Measurements from ENCODE around the gene CDK7. TPM values are rescaled to one million over a fixed set of nuclear protein-coding genes. Genes with fewer than 3 reads are reported as not detected.

CDK7 gene
- total RNA-seq, 1 experiment from 2014 or later = 31.8 TPM

GRCh38 chr5:69281114-69281513 lies 46.4 kb downstream of the CDK7 start:
- Mint-ChIP-seq H3K4me3 (ENCODE audit: low read depth, unreplicated experiment) (no peak overlapping the region), H3K36me3 (ENCODE audit: insufficient read depth, unreplicated experiment) (peaks cover 28% of the 10 kb centered on the region), H3K27me3 (ENCODE audit: unreplicated experiment) (no peaks in the 10 kb centered on the region), H3K27ac (ENCODE audit: unreplicated experiment) (no peak overlapping the region), H3K9me3 (ENCODE audit: low read depth, unreplicated experiment) (no peaks in the 10 kb centered on the region), H3K4me1 (ENCODE audit: low read depth, unreplicated experiment) (no peaks in the 10 kb centered on the region)
- CTCF ChIA-PET = no interaction called here
- BruUV-seq (replicated peaks) = no TSS peak
- no peak for TF ChIP-seq CTCF (IDR thresholded peaks at IDR 0.05; ENCODE audit: unreplicated experiment)
- DNase-seq = no peak
- intact Hi-C loops (cut with micrococcal nuclease; ENCODE audit: unreplicated experiment) = no loop called here

GRCh38 chr5:69284203-69284602 lies 49.5 kb downstream of the CDK7 start:
- no peaks in the 10 kb centered on the region for H3K27me3 Mint-ChIP-seq (ENCODE audit: unreplicated experiment)
- no peaks in the 10 kb centered on the region for H3K9me3 Mint-ChIP-seq (ENCODE audit: low read depth, unreplicated experiment)
- H3K36me3 Mint-ChIP-seq (ENCODE audit: insufficient read depth, unreplicated experiment) = peaks cover 4% of the 10 kb centered on the region
- no peak overlapping the region for H3K4me3 Mint-ChIP-seq (ENCODE audit: low read depth, unreplicated experiment)
- no peak for DNase-seq
- no TSS peak for BruUV-seq (replicated peaks)
- no peak for TF ChIP-seq CTCF (IDR thresholded peaks at IDR 0.05; ENCODE audit: unreplicated experiment)
- intact Hi-C loops (cut with micrococcal nuclease; ENCODE audit: unreplicated experiment) = no loop called here
- CTCF ChIA-PET = no interaction called here
- no peaks in the 10 kb centered on the region for H3K4me1 Mint-ChIP-seq (ENCODE audit: low read depth, unreplicated experiment)
- H3K27ac Mint-ChIP-seq (ENCODE audit: unreplicated experiment) = no peak overlapping the region

- TF ChIP-seq CTCF (IDR thresholded peaks at IDR 0.05; ENCODE audit: unreplicated experiment) = no peak
- Mint-ChIP-seq H3K4me1 (ENCODE audit: low read depth, unreplicated experiment) (no peaks in the 10 kb centered on the region), H3K9me3 (ENCODE audit: low read depth, unreplicated experiment) (no peaks in the 10 kb centered on the region), H3K27me3 (ENCODE audit: unreplicated experiment) (no peaks in the 10 kb centered on the region), H3K27ac (ENCODE audit: unreplicated experiment) (no peak overlapping the region), H3K36me3 (ENCODE audit: insufficient read depth, unreplicated experiment) (no peaks in the 10 kb centered on the region), H3K4me3 (ENCODE audit: low read depth, unreplicated experiment) (no peak overlapping the region)
- no peak for DNase-seq
- CTCF ChIA-PET = no interaction called here
- no TSS peak for BruUV-seq (replicated peaks)
- intact Hi-C loops (cut with micrococcal nuclease; ENCODE audit: unreplicated experiment) = no loop called here
Observed at GRCh38 chr5:69285448-69286116, 50.9 kb downstream of the CDK7 start.

- no peak for TF ChIP-seq CTCF (IDR thresholded peaks at IDR 0.05; ENCODE audit: unreplicated experiment)
- Mint-ChIP-seq H3K27me3 (ENCODE audit: unreplicated experiment) (no peaks in the 10 kb centered on the region), H3K4me3 (ENCODE audit: low read depth, unreplicated experiment) (no peak overlapping the region), H3K9me3 (ENCODE audit: low read depth, unreplicated experiment) (no peaks in the 10 kb centered on the region), H3K27ac (ENCODE audit: unreplicated experiment) (no peak overlapping the region), H3K4me1 (ENCODE audit: low read depth, unreplicated experiment) (no peaks in the 10 kb centered on the region), H3K36me3 (ENCODE audit: insufficient read depth, unreplicated experiment) (peaks cover 6% of the 10 kb centered on the region)
- no TSS peak for BruUV-seq (replicated peaks)
- CTCF ChIA-PET = no interaction called here
- intact Hi-C loops (cut with micrococcal nuclease; ENCODE audit: unreplicated experiment) = no loop called here
- no peak for DNase-seq
Observed at GRCh38 chr5:69288069-69288468, 53.4 kb downstream of the CDK7 start.

All from Calu3 (cell line).